ENCODE measurements around the gene RIC3. TPM values are rescaled to one million over a fixed set of nuclear protein-coding genes. Genes with fewer than 3 reads are reported as not detected.

Gene RIC3
- total RNA-seq, 4 donors from 2014 or later, result 3.3 to 43.0 (median 12.5) TPM

DNA sequence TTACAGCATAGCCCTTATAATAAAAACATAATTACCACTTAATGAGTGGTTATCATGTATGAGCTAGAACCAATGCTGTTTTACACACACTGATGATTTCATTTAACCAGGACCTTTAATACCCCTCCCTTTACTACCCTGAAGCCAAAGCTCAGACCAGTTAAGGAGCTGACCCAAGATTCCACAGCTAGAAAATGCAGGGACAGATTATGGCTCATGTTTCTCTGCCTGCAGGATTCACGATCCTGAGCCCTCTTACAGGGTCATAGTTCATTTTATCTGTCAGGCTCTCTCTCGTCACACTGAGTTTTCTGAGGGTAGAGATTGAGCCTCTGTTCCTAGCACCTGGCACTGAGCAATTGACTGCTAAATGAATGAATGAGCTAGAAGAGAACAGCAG lies 60.4 kb downstream of the RIC3 start:
- intact Hi-C loops (cut with DNase I; ENCODE audit: low total_unique reads), result no loop called here
- Histone ChIP-seq H3K4me3 (no peak overlapping the region), H3K9me3 (no peaks in the 10 kb centered on the region), H3K4me1 (peaks cover 0 to 3% (median 0%) of the 10 kb centered on the region in 4 donors), H3K27ac (no peak overlapping the region), H3K36me3 (no peaks in the 10 kb centered on the region), H3K27me3 (no peaks in the 10 kb centered on the region)
- no peak for DNase-seq
- TF ChIP-seq, protein P1, sequence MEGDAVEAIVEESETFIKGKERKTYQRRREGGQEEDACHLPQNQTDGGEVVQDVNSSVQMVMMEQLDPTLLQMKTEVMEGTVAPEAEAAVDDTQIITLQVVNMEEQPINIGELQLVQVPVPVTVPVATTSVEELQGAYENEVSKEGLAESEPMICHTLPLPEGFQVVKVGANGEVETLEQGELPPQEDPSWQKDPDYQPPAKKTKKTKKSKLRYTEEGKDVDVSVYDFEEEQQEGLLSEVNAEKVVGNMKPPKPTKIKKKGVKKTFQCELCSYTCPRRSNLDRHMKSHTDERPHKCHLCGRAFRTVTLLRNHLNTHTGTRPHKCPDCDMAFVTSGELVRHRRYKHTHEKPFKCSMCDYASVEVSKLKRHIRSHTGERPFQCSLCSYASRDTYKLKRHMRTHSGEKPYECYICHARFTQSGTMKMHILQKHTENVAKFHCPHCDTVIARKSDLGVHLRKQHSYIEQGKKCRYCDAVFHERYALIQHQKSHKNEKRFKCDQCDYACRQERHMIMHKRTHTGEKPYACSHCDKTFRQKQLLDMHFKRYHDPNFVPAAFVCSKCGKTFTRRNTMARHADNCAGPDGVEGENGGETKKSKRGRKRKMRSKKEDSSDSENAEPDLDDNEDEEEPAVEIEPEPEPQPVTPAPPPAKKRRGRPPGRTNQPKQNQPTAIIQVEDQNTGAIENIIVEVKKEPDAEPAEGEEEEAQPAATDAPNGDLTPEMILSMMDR (IDR thresholded peaks at IDR 0.05), result no peak
- TF ChIP-seq POLR2AphosphoS5 (IDR thresholded peaks at IDR 0.05), result no peak
- no peak for TF ChIP-seq POLR2A (IDR thresholded peaks at IDR 0.05)
- TF ChIP-seq EP300 (IDR thresholded peaks at IDR 0.05; ENCODE audit: low read depth), result no peak
- WGBS, 2 donors (ENCODE audit: low coverage in 1 of 2), result 78 to 80% methylated on average over 2 of the region's 2 CpGs
- in situ Hi-C loops (cut with MboI; ENCODE audit: low pct_ligation_motif_present in 1 of 4, low pct_unique_long_range_greater_than_20kb in 1 of 4, low sequenced_read_pairs in 3 of 4), result no loop called here

- in situ Hi-C loops (cut with MboI; ENCODE audit: low pct_ligation_motif_present in 1 of 4, low pct_unique_long_range_greater_than_20kb in 1 of 4, low sequenced_read_pairs in 3 of 4), result no loop called here
- WGBS, 2 donors (ENCODE audit: low coverage in 1 of 2), result 80 to 92% methylated on average over 4 to 5 of the region's 5 CpGs
These were observed 61.2 kb downstream of the RIC3 start for GRCh38 chr11:8107642-8108041.

GRCh38 chr11:8106679-8107078 lies 62.1 kb downstream of the RIC3 start:
- WGBS, 2 donors (ENCODE audit: low coverage in 1 of 2), result 100% methylated on average over 2 of the region's 2 CpGs
- no peak for DNase-seq

More at GRCh38 chr11:8107642-8108041, 61.2 kb downstream of the RIC3 start:
- peaks cover 0 to 3% (median 0%) of the 10 kb centered on the region in 4 donors for H3K4me1 ChIP-seq
- no peaks in the 10 kb centered on the region for H3K36me3 ChIP-seq
- TF ChIP-seq, protein P1 (IDR thresholded peaks at IDR 0.05), result no peak
- TF ChIP-seq POLR2AphosphoS5 (IDR thresholded peaks at IDR 0.05) (no peak), EP300 (IDR thresholded peaks at IDR 0.05; ENCODE audit: low read depth) (no peak), POLR2A (IDR thresholded peaks at IDR 0.05) (no peak)
- no peaks in the 10 kb centered on the region for H3K27me3 ChIP-seq
- H3K4me3 ChIP-seq, result no peak overlapping the region
- no peak overlapping the region for H3K27ac ChIP-seq
- no peak for DNase-seq
- intact Hi-C loops (cut with DNase I; ENCODE audit: low total_unique reads), result no loop called here
- H3K9me3 ChIP-seq, result no peaks in the 10 kb centered on the region

DNA sequence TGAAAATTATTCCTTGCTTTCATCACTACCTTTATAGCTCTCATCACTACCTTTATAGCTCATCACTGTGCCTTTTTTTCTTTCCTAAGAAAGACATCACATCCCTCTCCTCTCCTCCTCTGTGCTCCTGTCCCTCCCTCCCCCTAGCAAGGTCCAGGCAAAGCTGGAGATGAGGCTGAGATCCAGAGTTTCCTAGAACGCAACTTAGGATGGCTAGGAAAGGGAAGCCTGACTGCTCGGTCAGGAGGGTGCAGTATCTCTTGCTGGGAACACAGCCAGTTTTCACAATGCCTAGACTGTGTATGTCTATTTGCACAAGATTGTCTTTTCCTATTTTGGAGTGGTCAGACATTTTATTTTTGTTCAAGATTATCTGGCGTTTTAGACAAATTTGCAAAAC lies 63.2 kb downstream of the RIC3 start:
- TF ChIP-seq, protein P1 (IDR thresholded peaks at IDR 0.05), result no peak
- TF ChIP-seq POLR2AphosphoS5 (IDR thresholded peaks at IDR 0.05) (no peak), EP300 (IDR thresholded peaks at IDR 0.05; ENCODE audit: low read depth) (no peak), POLR2A (IDR thresholded peaks at IDR 0.05) (no peak)
- Histone ChIP-seq H3K4me3 (no peak overlapping the region), H3K27ac (no peak overlapping the region), H3K9me3 (no peaks in the 10 kb centered on the region), H3K36me3 (no peaks in the 10 kb centered on the region), H3K27me3 (no peaks in the 10 kb centered on the region), H3K4me1 (peaks cover 0 to 3% (median 0%) of the 10 kb centered on the region in 4 donors)
- WGBS, 2 donors (ENCODE audit: low coverage in 1 of 2), result 66 to 73% methylated on average over 1 to 3 of the region's 3 CpGs
- in situ Hi-C loops (cut with MboI; ENCODE audit: low pct_ligation_motif_present in 1 of 4, low pct_unique_long_range_greater_than_20kb in 1 of 4, low sequenced_read_pairs in 3 of 4) (no loop called here), intact Hi-C loops (cut with DNase I; ENCODE audit: low total_unique reads) (no loop called here)
- no peak for DNase-seq

More at GRCh38 chr11:8106679-8107078, 62.1 kb downstream of the RIC3 start:
- in situ Hi-C loops (cut with MboI; ENCODE audit: low pct_ligation_motif_present in 1 of 4, low pct_unique_long_range_greater_than_20kb in 1 of 4, low sequenced_read_pairs in 3 of 4) (no loop called here), intact Hi-C loops (cut with DNase I; ENCODE audit: low total_unique reads) (no loop called here)
- Histone ChIP-seq H3K36me3 (no peaks in the 10 kb centered on the region), H3K4me1 (peaks cover 0 to 3% (median 0%) of the 10 kb centered on the region in 4 donors), H3K27me3 (no peaks in the 10 kb centered on the region), H3K9me3 (no peaks in the 10 kb centered on the region), H3K27ac (no peak overlapping the region), H3K4me3 (no peak overlapping the region)
- TF ChIP-seq POLR2A (IDR thresholded peaks at IDR 0.05) (no peak), POLR2AphosphoS5 (IDR thresholded peaks at IDR 0.05) (no peak), EP300 (IDR thresholded peaks at IDR 0.05; ENCODE audit: low read depth) (no peak)
- TF ChIP-seq, protein P1 (IDR thresholded peaks at IDR 0.05), result no peak
